AG09309 (cell line): Measurements from ENCODE around the gene TAS2R42.

Source experiments
- DNase-seq: peaks from one replicate; pipeline ENCODE4 v3.0.0-alpha.2; 2010; ENCODE audit warnings: low read depth
- H3K4me3 ChIP-seq: 2 replicates; pipeline ENCODE4 v1.5.1; 2011; ENCODE audit warnings: mild to moderate bottlenecking, low read depth, low read length, moderate library complexity; ENCODE audit not compliant: control insufficient read depth
- CTCF ChIP-seq: IDR thresholded peaks from 2 replicates; pipeline ENCODE4 v1.5.1; 2011; ENCODE audit warnings: mild to moderate bottlenecking, low read depth, low read length, inconsistent platforms; ENCODE audit not compliant: insufficient read depth, control insufficient read depth; ENCODE audit errors: missing control alignments

TAS2R42 gene

GRCh38 chr12:11154400-11154925 lies 32.3 kb downstream of the TAS2R42 start:
- H3K4me3 ChIP-seq: no peak overlapping the region
- no peak for TF ChIP-seq CTCF
- no peak for DNase-seq

- H3K4me3 ChIP-seq: no peak overlapping the region
- TF ChIP-seq CTCF: no peak
- no peak for DNase-seq
These were observed 34.0 kb downstream of the TAS2R42 start for GRCh38 chr12:11152725-11153124.

GRCh38 chr12:11150832-11151231 lies 35.9 kb downstream of the TAS2R42 start:
- TF ChIP-seq CTCF: no peak
- no peak overlapping the region for H3K4me3 ChIP-seq
- DNase-seq: no peak

- TF ChIP-seq CTCF: no peak
- DNase-seq: no peak
- H3K4me3 ChIP-seq: no peak overlapping the region
These were observed 39.3 kb downstream of the TAS2R42 start for GRCh38 chr12:11147420-11147819.

- H3K4me3 ChIP-seq: no peak overlapping the region
- TF ChIP-seq CTCF: no peak
- DNase-seq: no peak
These were observed 42.4 kb downstream of the TAS2R42 start for GRCh38 chr12:11144297-11144696.

GRCh38 chr12:11143352-11143751 lies 43.4 kb downstream of the TAS2R42 start:
- no peak for TF ChIP-seq CTCF
- no peak overlapping the region for H3K4me3 ChIP-seq
- DNase-seq: no peak

- DNase-seq: no peak
- no peak for TF ChIP-seq CTCF
- H3K4me3 ChIP-seq: no peak overlapping the region
These were observed 50.7 kb downstream of the TAS2R42 start for GRCh38 chr12:11136075-11136474.
